WTC11 (cell line): ENCODE data around the gene STK25. TPM values are rescaled to one million over a fixed set of nuclear protein-coding genes. Genes with fewer than 3 reads are reported as not detected.

ENCODE experiments used
- ATAC-seq: fragments of 200-7000 bp; cut with Tn5 transposase; 2 replicates; pipeline ENCODE4 v1.10.0; 2021; ENCODE audit warnings: mild to moderate bottlenecking, moderate library complexity
- CTCF ChIA-PET: fragments of 300-600 bp; sonication (Branson Sonifier 250); formaldehyde crosslinking; loops from one replicate; lab custom pipeline; 2021; ENCODE audit warnings: antibody characterized with exemption; lab: Charles Lee
- POLR2A ChIA-PET: fragments of 350-600 bp; sonication (Branson Sonifier 250); formaldehyde crosslinking; loops from one replicate; lab custom pipeline; 2021; ENCODE audit warnings: antibody characterized with exemption; lab: Charles Lee
- DNase-seq: peaks from one replicate; pipeline ENCODE4 v3.0.0; 2021; ENCODE audit warnings: low spot score
- H3K27ac Mint-ChIP-seq: 2 replicates; pipeline ENCODE4 v1.8.0; 2021; ENCODE audit warnings: mixed read lengths
- H3K27me3 Mint-ChIP-seq: 2 replicates; pipeline ENCODE4 v1.8.0; 2021; ENCODE audit warnings: low read depth, mild to moderate bottlenecking, moderate library complexity, mixed read lengths
- H3K36me3 Mint-ChIP-seq: 2 replicates; pipeline ENCODE4 v1.8.0; 2021; ENCODE audit warnings: mixed read lengths
- H3K4me1 Mint-ChIP-seq: 2 replicates; pipeline ENCODE4 v1.8.0; 2022; ENCODE audit warnings: mixed read lengths
- H3K4me3 Mint-ChIP-seq: 2 replicates; pipeline ENCODE4 v1.8.0; 2021; ENCODE audit warnings: mild to moderate bottlenecking, moderate library complexity, mixed read lengths
- H3K9me3 Mint-ChIP-seq: 2 replicates; pipeline ENCODE4 v1.8.0; 2021; ENCODE audit warnings: mixed read lengths
- FOXJ3 ChIP-seq: sonication (generic); formaldehyde crosslinking; IDR thresholded peaks from 2 replicates; pipeline ENCODE4 v1.9.0; 2021; ENCODE audit warnings: missing genetic modification reagents, mild to moderate bottlenecking, borderline replicate concordance
- FOXK1 ChIP-seq: sonication (generic); formaldehyde crosslinking; IDR thresholded peaks from 2 replicates; pipeline ENCODE4 v1.8.0; 2022; ENCODE audit warnings: mild to moderate bottlenecking, moderate library complexity, missing genetic modification reagents
- NR3C1 ChIP-seq: sonication (generic); formaldehyde crosslinking; conservative IDR thresholded peaks from 2 replicates; pipeline ENCODE4 v1.8.1; 2023; ENCODE audit warnings: low read depth, mild to moderate bottlenecking, missing genetic modification reagents
- RORB ChIP-seq: fragments of 250-450 bp; sonication (Bioruptor Pico); IDR thresholded peaks from 2 replicates; pipeline ENCODE4 v1.9.0; 2021; ENCODE audit warnings: mild to moderate bottlenecking
- TCF7 ChIP-seq: sonication (generic); formaldehyde crosslinking; IDR thresholded peaks from 2 replicates; pipeline ENCODE4 v1.8.0; 2022; ENCODE audit warnings: mild to moderate bottlenecking, low read depth, missing genetic modification reagents, moderate library complexity
- ZNF138 ChIP-seq: sonication (generic); formaldehyde crosslinking; conservative IDR thresholded peaks from 2 replicates; pipeline ENCODE4 v1.8.1; 2022; ENCODE audit warnings: mild to moderate bottlenecking, moderate library complexity, missing genetic modification reagents
- ZNF317 ChIP-seq: sonication (generic); formaldehyde crosslinking; IDR thresholded peaks from 2 replicates; pipeline ENCODE4 v1.8.1; 2023; ENCODE audit warnings: low read depth, mild to moderate bottlenecking, moderate library complexity, missing genetic modification reagents, borderline replicate concordance
- ZNF416 ChIP-seq: fragments of 250-450 bp; sonication (Bioruptor Pico); IDR thresholded peaks from 2 replicates; pipeline ENCODE4 v1.9.0; 2021; ENCODE audit warnings: mild to moderate bottlenecking, inconsistent platforms
- total RNA-seq: library from RNA; stranded (reverse); gene quantifications from 3 replicates; pipeline ENCODE4 v1.2.3, GENCODE V29; 2021
- TF ChIP-seq, protein P1 (sequence below): sonication (generic); formaldehyde crosslinking; IDR thresholded peaks from 2 replicates; pipeline ENCODE4 v1.8.1; 2023; ENCODE audit warnings: mild to moderate bottlenecking, missing genetic modification reagents
- TF ChIP-seq, protein P2 (sequence below): sonication (generic); formaldehyde crosslinking; IDR thresholded peaks from 2 replicates; pipeline ENCODE4 v1.8.1; 2023; ENCODE audit warnings: mild to moderate bottlenecking, missing genetic modification reagents, moderate library complexity
- TF ChIP-seq, protein P3 (sequence below): sonication (generic); formaldehyde crosslinking; IDR thresholded peaks from 2 replicates; pipeline ENCODE4 v1.8.0; 2022; ENCODE audit warnings: mild to moderate bottlenecking, missing genetic modification reagents
- TF ChIP-seq, protein P4 (sequence below): sonication (generic); formaldehyde crosslinking; IDR thresholded peaks from 2 replicates; pipeline ENCODE4 v1.8.0; 2023; ENCODE audit warnings: missing genetic modification reagents
- TF ChIP-seq, protein P5 (sequence below): sonication (generic); formaldehyde crosslinking; IDR thresholded peaks from 2 replicates; pipeline ENCODE4 v1.8.1; 2022; ENCODE audit warnings: low read depth, mild to moderate bottlenecking, moderate library complexity, missing genetic modification reagents, borderline replicate concordance

STK25 gene
- total RNA-seq, 1 experiment from 2014 or later, result 232 TPM

DNA sequence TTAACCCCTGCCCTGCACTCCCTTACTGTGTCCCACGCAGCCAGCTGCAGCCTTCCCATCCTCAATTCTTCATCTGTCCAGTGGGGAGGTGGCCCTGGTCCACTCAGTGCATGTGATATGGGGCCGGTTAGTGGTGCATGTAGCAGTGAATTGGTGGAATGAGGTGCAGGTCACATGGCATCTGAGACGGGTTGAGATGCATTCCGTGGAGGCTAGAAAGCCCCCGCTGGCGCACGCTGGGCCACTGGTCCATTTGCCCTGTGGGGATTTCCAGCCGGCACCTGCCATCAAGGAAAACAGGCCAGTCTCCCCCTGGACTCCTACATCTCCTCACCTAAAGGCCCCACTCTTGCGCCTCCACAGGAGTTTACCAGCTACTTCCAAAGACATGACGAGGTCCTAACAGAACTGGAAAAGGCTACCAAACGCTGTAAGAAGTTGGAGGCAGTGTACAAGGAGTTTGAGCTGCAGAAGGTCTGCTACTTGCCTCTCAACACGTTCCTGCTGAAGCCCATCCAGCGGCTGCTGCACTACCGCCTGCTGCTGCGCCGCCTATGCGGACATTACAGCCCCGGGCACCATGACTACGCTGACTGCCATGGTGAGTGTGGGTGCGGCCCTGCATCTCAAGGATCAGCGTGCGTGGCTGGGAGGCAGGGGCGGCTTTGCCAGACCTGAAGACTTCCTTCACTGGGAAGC, 40.5 kb downstream of the STK25 start:
- no peak overlapping the region for H3K4me3 Mint-ChIP-seq
- ATAC-seq (no peak), DNase-seq (no peak)
- ChIA-PET CTCF (interaction anchor here (0.6 to 0.8 kb wide), 2 partner anchors 142 to 595 kb away, joined by 3 read pairs; no protein-coding TSS in a partner anchor), POLR2A (no interaction called here)
- H3K4me1 Mint-ChIP-seq, result no peaks in the 10 kb centered on the region
- TF ChIP-seq, protein P1, sequence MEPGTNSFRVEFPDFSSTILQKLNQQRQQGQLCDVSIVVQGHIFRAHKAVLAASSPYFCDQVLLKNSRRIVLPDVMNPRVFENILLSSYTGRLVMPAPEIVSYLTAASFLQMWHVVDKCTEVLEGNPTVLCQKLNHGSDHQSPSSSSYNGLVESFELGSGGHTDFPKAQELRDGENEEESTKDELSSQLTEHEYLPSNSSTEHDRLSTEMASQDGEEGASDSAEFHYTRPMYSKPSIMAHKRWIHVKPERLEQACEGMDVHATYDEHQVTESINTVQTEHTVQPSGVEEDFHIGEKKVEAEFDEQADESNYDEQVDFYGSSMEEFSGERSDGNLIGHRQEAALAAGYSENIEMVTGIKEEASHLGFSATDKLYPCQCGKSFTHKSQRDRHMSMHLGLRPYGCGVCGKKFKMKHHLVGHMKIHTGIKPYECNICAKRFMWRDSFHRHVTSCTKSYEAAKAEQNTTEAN (CRISPR knock-in tag), result no peak
- TF ChIP-seq ZNF317 (CRISPR knock-in tag) (no peak), NR3C1 (CRISPR knock-in tag) (no peak)
- TF ChIP-seq, protein P2, sequence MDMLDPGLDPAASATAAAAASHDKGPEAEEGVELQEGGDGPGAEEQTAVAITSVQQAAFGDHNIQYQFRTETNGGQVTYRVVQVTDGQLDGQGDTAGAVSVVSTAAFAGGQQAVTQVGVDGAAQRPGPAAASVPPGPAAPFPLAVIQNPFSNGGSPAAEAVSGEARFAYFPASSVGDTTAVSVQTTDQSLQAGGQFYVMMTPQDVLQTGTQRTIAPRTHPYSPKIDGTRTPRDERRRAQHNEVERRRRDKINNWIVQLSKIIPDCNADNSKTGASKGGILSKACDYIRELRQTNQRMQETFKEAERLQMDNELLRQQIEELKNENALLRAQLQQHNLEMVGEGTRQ (CRISPR knock-in tag), result no peak
- no peaks in the 10 kb centered on the region for H3K36me3 Mint-ChIP-seq
- H3K9me3 Mint-ChIP-seq, result peaks cover 13% of the 10 kb centered on the region
- peaks cover 20% of the 10 kb centered on the region for H3K27me3 Mint-ChIP-seq
- peak overlapping the region; percentile 49; the same call in 1 of the 2 replicates for H3K27ac Mint-ChIP-seq

DNA sequence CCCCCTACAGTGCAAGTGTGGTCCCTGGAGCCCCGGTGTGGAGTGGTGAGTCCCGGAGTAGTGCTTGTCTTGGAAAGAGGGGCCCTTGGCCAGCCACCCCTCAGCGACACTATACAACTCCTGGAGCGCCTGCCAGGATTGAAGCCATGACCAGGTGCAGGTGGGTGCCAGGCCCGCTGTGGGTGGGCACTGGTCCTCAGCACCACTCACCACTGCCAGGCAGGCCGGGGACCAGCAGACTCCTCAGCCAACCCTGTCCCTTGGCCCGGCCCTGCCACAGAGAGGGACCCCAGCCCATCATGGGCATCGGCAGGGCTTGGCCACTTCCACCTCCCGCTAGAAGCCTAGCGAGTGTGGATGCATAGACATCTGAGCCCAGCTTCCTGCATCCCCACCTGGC, 42.2 kb downstream of the STK25 start:
- H3K27ac Mint-ChIP-seq, result no peak overlapping the region
- POLR2A ChIA-PET, result no interaction called here
- DNase-seq, result no peak

DNA sequence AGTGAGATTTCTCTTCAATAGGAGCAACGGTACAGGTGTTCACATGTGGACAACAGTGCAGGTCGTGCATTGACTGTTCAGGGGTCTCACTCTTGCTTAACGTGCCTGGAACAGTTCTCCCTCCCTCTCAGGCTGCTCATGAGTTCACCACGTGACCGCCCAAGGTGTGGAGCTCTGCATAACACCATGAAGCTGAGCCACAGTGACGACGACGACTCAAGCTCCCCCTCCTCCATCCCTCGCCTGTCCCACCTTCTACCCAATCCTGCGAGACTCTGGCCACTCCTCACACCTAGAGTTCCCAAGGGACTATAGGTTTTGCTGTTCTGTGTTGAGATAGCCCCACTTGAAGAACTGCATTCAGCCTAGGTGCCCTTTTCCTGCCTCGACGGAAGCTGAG, 42.8 kb downstream of the STK25 start:
- Mint-ChIP-seq H3K27me3 (peaks cover 5% of the 10 kb centered on the region; the same call in 1 of the 2 replicates), H3K27ac (no peak overlapping the region), H3K9me3 (no peaks in the 10 kb centered on the region), H3K36me3 (no peaks in the 10 kb centered on the region), H3K4me1 (no peaks in the 10 kb centered on the region), H3K4me3 (no peak overlapping the region)
- POLR2A ChIA-PET, result no interaction called here
- CTCF ChIA-PET, result no interaction called here
- ATAC-seq (peak; percentile 55), DNase-seq (no peak)
- TF ChIP-seq, protein P2 (CRISPR knock-in tag), result peak; percentile 66
- TF ChIP-seq, protein P3, sequence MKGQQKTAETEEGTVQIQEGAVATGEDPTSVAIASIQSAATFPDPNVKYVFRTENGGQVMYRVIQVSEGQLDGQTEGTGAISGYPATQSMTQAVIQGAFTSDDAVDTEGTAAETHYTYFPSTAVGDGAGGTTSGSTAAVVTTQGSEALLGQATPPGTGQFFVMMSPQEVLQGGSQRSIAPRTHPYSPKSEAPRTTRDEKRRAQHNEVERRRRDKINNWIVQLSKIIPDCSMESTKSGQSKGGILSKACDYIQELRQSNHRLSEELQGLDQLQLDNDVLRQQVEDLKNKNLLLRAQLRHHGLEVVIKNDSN (CRISPR knock-in tag), result 0 out of 2 replicates have a peak, but pooled peaks have one; percentile 50
- TF ChIP-seq, protein P4, sequence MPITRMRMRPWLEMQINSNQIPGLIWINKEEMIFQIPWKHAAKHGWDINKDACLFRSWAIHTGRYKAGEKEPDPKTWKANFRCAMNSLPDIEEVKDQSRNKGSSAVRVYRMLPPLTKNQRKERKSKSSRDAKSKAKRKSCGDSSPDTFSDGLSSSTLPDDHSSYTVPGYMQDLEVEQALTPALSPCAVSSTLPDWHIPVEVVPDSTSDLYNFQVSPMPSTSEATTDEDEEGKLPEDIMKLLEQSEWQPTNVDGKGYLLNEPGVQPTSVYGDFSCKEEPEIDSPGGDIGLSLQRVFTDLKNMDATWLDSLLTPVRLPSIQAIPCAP (CRISPR knock-in tag), result no peak

More for the DNA sequence above, 42.2 kb downstream of the STK25 start:
- H3K9me3 Mint-ChIP-seq, result no peaks in the 10 kb centered on the region
- ATAC-seq, result no peak
- no peak overlapping the region for H3K4me3 Mint-ChIP-seq
- H3K4me1 Mint-ChIP-seq, result no peaks in the 10 kb centered on the region
- H3K36me3 Mint-ChIP-seq, result no peaks in the 10 kb centered on the region
- CTCF ChIA-PET, result interaction anchor here (0.6 kb wide), 1 partner anchor 26 kb away, joined by 3 read pairs; no protein-coding TSS in a partner anchor
- peaks cover 5% of the 10 kb centered on the region; the same call in 1 of the 2 replicates for H3K27me3 Mint-ChIP-seq
- TF ChIP-seq, protein P2 (CRISPR knock-in tag), result no peak
- TF ChIP-seq FOXJ3 (no peak), ZNF138 (CRISPR knock-in tag) (no peak), FOXK1 (no peak), TCF7 (CRISPR knock-in tag) (no peak), ZNF416 (CRISPR knock-in tag) (no peak), RORB (no peak)
- TF ChIP-seq, protein P5, sequence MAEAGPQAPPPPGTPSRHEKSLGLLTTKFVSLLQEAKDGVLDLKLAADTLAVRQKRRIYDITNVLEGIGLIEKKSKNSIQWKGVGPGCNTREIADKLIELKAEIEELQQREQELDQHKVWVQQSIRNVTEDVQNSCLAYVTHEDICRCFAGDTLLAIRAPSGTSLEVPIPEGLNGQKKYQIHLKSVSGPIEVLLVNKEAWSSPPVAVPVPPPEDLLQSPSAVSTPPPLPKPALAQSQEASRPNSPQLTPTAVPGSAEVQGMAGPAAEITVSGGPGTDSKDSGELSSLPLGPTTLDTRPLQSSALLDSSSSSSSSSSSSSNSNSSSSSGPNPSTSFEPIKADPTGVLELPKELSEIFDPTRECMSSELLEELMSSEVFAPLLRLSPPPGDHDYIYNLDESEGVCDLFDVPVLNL (CRISPR knock-in tag), result no peak
